ENCODE results near the gene FOXF1. TPM values are rescaled to one million over a fixed set of nuclear protein-coding genes. Genes with fewer than 3 reads are reported as not detected.

Gene FOXF1
- total RNA-seq, 1 experiment from 2014 or later: not detected

DNA sequence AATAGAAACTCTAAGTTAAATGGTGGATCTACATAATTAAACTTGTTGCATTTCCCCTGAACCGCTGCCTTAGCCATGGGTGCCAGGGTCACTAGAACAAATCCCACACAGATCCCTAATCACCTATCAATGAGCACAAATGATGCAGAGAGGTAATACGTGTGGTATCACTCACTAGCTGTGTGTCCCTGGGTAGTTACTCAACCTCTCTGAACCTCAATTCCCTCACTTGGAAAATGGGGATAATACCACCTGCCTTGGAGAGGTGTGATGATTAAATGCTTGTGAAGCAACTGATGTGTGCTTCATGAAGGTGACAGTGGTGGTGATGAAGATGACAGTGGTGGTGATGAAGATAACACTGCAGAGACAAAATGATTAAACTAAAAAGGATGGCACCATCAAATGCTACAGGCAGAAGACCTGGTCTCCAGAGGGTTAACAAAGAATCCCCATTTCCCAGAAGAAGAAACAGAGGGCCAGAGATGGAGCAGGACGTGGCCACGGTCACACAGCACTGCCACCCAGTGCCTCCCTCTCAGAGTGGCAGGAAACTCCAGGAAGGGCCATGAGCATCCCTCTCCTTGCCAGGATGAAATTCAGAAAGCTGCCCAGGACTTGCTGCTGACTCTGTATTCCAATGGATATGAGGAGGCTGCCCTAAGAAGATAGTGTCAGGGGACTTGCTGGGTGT lies 17.9 kb upstream of the FOXF1 start:
- H3K4me1 Mint-ChIP-seq: peaks cover 19% of the 10 kb centered on the region
- DNase-seq (ENCODE audit: low spot score) (no peak), ATAC-seq (no peak)
- H3K27me3 Mint-ChIP-seq (ENCODE audit: low read depth): peaks cover 89% of the 10 kb centered on the region
- no peak overlapping the region for H3K27ac Mint-ChIP-seq
- POLR2A ChIA-PET: no interaction called here
- no peaks in the 10 kb centered on the region for H3K36me3 Mint-ChIP-seq
- H3K4me3 Mint-ChIP-seq: no peak overlapping the region
- H3K9me3 Mint-ChIP-seq: no peaks in the 10 kb centered on the region
- CTCF ChIA-PET: interaction anchor here (0.8 to 3.1 kb wide), 3 partner anchors 25 to 240 kb away, joined by 3 to 12 read pairs (median 12); no protein-coding TSS in a partner anchor
- TF ChIP-seq, protein P1, sequence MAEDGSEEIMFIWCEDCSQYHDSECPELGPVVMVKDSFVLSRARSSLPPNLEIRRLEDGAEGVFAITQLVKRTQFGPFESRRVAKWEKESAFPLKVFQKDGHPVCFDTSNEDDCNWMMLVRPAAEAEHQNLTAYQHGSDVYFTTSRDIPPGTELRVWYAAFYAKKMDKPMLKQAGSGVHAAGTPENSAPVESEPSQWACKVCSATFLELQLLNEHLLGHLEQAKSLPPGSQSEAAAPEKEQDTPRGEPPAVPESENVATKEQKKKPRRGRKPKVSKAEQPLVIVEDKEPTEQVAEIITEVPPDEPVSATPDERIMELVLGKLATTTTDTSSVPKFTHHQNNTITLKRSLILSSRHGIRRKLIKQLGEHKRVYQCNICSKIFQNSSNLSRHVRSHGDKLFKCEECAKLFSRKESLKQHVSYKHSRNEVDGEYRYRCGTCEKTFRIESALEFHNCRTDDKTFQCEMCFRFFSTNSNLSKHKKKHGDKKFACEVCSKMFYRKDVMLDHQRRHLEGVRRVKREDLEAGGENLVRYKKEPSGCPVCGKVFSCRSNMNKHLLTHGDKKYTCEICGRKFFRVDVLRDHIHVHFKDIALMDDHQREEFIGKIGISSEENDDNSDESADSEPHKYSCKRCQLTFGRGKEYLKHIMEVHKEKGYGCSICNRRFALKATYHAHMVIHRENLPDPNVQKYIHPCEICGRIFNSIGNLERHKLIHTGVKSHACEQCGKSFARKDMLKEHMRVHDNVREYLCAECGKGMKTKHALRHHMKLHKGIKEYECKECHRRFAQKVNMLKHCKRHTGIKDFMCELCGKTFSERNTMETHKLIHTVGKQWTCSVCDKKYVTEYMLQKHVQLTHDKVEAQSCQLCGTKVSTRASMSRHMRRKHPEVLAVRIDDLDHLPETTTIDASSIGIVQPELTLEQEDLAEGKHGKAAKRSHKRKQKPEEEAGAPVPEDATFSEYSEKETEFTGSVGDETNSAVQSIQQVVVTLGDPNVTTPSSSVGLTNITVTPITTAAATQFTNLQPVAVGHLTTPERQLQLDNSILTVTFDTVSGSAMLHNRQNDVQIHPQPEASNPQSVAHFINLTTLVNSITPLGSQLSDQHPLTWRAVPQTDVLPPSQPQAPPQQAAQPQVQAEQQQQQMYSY (CRISPR knock-in tag; IDR thresholded peaks at IDR 0.05): no peak
- TF ChIP-seq, protein P2, sequence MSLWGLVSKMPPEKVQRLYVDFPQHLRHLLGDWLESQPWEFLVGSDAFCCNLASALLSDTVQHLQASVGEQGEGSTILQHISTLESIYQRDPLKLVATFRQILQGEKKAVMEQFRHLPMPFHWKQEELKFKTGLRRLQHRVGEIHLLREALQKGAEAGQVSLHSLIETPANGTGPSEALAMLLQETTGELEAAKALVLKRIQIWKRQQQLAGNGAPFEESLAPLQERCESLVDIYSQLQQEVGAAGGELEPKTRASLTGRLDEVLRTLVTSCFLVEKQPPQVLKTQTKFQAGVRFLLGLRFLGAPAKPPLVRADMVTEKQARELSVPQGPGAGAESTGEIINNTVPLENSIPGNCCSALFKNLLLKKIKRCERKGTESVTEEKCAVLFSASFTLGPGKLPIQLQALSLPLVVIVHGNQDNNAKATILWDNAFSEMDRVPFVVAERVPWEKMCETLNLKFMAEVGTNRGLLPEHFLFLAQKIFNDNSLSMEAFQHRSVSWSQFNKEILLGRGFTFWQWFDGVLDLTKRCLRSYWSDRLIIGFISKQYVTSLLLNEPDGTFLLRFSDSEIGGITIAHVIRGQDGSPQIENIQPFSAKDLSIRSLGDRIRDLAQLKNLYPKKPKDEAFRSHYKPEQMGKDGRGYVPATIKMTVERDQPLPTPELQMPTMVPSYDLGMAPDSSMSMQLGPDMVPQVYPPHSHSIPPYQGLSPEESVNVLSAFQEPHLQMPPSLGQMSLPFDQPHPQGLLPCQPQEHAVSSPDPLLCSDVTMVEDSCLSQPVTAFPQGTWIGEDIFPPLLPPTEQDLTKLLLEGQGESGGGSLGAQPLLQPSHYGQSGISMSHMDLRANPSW (CRISPR knock-in tag; conservative IDR thresholded peaks at IDR 0.05; ENCODE audit: low read depth): no peak
- TF ChIP-seq FOXJ3 (CRISPR knock-in tag; IDR thresholded peaks at IDR 0.05; ENCODE audit: borderline replicate concordance): no peak
- TF ChIP-seq, protein P3, sequence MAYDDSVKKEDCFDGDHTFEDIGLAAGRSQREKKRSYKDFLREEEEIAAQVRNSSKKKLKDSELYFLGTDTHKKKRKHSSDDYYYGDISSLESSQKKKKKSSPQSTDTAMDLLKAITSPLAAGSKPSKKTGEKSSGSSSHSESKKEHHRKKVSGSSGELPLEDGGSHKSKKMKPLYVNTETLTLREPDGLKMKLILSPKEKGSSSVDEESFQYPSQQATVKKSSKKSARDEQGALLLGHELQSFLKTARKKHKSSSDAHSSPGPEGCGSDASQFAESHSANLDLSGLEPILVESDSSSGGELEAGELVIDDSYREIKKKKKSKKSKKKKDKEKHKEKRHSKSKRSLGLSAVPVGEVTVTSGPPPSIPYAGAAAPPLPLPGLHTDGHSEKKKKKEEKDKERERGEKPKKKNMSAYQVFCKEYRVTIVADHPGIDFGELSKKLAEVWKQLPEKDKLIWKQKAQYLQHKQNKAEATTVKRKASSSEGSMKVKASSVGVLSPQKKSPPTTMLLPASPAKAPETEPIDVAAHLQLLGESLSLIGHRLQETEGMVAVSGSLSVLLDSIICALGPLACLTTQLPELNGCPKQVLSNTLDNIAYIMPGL (CRISPR knock-in tag; IDR thresholded peaks at IDR 0.05): no peak
- TF ChIP-seq, protein P4, sequence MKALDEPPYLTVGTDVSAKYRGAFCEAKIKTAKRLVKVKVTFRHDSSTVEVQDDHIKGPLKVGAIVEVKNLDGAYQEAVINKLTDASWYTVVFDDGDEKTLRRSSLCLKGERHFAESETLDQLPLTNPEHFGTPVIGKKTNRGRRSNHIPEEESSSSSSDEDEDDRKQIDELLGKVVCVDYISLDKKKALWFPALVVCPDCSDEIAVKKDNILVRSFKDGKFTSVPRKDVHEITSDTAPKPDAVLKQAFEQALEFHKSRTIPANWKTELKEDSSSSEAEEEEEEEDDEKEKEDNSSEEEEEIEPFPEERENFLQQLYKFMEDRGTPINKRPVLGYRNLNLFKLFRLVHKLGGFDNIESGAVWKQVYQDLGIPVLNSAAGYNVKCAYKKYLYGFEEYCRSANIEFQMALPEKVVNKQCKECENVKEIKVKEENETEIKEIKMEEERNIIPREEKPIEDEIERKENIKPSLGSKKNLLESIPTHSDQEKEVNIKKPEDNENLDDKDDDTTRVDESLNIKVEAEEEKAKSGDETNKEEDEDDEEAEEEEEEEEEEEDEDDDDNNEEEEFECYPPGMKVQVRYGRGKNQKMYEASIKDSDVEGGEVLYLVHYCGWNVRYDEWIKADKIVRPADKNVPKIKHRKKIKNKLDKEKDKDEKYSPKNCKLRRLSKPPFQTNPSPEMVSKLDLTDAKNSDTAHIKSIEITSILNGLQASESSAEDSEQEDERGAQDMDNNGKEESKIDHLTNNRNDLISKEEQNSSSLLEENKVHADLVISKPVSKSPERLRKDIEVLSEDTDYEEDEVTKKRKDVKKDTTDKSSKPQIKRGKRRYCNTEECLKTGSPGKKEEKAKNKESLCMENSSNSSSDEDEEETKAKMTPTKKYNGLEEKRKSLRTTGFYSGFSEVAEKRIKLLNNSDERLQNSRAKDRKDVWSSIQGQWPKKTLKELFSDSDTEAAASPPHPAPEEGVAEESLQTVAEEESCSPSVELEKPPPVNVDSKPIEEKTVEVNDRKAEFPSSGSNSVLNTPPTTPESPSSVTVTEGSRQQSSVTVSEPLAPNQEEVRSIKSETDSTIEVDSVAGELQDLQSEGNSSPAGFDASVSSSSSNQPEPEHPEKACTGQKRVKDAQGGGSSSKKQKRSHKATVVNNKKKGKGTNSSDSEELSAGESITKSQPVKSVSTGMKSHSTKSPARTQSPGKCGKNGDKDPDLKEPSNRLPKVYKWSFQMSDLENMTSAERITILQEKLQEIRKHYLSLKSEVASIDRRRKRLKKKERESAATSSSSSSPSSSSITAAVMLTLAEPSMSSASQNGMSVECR (CRISPR knock-in tag; IDR thresholded peaks at IDR 0.05; ENCODE audit: borderline replicate concordance): no peak
- no peak for TF ChIP-seq KAT7 (CRISPR knock-in tag; IDR thresholded peaks at IDR 0.05; ENCODE audit: borderline replicate concordance)

DNA sequence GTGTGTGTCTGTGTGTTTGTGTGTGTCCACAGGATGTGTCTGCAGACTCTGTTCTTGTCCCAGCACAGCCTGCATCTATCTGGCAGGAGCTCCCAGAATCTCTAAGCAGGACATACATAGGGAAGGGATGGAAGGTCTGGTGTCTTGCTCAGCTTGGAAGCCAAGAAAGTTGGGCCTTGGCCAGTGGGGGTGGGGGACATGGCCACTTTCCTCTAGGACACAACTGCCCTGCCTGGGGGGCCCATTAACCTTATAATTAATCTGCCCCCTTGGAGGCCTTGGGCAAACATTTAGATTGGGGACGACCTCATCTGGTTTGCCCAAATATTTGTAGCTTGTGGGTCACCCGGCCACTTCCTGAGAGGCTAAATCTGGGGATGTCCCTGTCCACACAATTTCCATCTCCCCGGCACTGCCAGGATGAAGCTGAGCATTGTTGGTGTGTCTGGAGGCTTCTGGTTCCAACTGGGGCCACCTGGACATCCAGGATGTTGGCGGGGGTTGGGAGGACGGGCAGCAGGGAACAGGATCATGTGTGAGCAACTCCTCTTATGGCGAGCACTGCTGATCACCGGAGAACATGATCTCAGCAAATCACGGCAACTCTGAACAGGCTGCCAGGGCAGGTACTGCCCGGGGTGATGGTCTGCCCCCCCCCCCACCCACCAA lies 17.2 kb upstream of the FOXF1 start:
- H3K27ac Mint-ChIP-seq: no peak overlapping the region
- POLR2A ChIA-PET: no interaction called here
- CTCF ChIA-PET: interaction anchor here (0.8 to 3.1 kb wide), 3 partner anchors 24 to 240 kb away, joined by 3 to 12 read pairs (median 12); no protein-coding TSS in a partner anchor
- ATAC-seq: no peak
- H3K36me3 Mint-ChIP-seq: no peaks in the 10 kb centered on the region
- H3K4me1 Mint-ChIP-seq: peaks cover 20% of the 10 kb centered on the region
- no peak overlapping the region for H3K4me3 Mint-ChIP-seq
- H3K9me3 Mint-ChIP-seq: no peaks in the 10 kb centered on the region
- no peak for DNase-seq (ENCODE audit: low spot score)
- peaks cover 96% of the 10 kb centered on the region for H3K27me3 Mint-ChIP-seq (ENCODE audit: low read depth)
- no peak for TF ChIP-seq SP1 (CRISPR knock-in tag; conservative IDR thresholded peaks at IDR 0.05)
- no peak for TF ChIP-seq CBFB (CRISPR knock-in tag; IDR thresholded peaks at IDR 0.05; ENCODE audit: low read depth)
- TF ChIP-seq FOXP1 (CRISPR knock-in tag; IDR thresholded peaks at IDR 0.05; ENCODE audit: borderline replicate concordance): no peak

Measured in WTC11 (cell line).